HK-2 (cell line): ENCODE data around the gene CERCAM.
"Not testable (repeated sequence)": the region's sequence is repeated elsewhere in the genome, so short reads cannot be mapped to it uniquely, and the experiment has no call there.

Experiments
- DNase-seq: peaks from one replicate; pipeline ENCODE4 v3.0.0-alpha.2; 2018; ENCODE audit not compliant: unreplicated experiment

The CERCAM gene

DNA sequence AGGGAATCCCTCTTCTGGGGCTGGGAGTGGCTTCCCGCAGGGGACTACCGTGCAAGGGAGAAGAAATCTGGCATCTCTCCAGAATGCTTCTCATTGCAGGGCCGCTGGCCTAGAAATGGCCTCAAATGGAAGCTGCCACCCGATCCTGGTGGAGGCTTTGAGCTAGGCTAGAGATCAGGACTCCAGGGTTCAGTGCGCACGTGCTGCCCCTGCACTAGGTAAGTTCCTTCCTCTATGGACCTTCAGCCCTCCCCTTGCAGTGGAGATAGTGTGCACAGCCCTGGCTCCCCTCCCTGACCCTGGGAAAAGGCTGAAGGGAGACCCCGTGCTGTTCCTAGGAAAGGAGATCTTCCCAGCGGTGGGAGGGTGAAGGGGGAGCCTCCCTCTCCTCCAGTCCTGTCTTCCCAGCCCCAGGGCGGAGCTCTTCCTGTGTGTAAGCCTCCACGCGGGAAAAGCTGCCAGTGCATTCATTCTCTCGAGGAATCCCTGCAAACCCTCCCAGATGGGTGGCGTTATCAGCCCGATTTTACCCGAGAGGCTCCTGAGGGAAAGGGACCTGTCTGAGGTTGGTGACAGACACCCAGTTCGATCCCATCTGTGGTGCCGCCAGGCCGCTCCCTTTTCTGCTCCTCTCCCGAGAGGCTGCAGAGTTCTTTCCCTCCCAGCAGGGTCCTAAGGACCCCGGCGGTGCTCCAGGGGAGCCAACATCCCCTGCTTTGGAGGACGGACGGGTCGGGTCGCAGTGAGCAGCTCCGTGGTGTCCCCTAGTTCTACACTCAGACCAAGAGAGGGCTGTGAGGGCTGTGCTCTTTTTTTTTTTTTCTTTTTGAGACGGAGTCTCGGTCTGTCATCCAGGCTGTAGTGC lies 1.4 kb upstream of the CERCAM start:
- peak; percentile 35 for DNase-seq

DNA sequence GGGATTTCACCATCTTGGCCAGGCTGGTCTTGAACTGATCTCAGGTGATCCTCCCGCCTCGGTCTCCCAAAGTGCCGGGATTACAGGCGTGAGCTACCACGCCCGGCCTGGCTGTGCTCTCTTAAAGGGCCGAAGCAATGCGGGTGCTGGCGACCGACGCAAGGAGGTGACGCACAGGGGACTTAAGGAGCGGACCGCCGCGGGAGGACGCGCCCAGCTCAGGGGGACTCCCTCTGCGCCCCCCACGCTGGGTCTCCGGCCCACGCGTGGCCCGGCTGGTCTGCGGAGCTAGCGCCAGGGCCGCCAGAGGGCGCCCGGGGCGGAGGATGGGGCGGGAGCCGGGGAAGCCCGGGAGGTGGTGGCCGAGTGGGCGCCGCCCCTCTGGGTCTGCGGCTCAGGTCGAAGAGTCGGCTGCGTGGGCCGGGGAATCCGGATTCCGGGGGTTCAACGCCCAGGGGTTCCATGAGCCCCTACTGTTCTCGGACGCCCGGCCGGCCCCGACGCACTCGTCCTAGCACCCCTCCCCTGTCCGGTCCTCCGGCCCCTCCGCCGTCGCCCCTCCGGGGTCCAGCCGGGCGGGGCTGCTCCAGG lies 502 bp upstream of the CERCAM start:
- peak; percentile 76 for DNase-seq

DNA sequence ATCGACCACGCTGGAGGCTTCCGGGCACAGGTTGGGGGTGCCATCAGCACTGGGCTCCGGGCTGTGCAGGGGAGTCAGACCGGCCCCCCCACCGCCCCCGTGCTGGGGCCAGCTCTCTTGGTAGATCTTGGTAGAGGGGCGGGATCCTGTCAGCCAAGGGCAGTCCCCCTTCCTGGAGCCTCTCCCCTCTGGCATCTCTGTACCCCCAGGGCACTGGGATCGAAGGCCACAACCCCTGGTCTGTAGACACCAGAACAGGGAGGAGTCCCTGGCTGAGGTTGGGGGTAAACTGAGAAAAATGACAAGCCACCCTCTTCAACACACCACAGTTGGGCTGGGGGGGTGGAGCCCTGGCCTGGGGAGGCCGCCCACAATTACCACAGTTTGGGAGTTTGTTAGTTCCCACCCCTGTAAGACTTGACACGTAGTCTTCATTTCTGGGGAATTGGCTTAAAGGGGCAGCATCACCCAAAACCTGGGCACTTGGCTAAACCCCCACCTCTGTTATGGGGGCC lies 882 bp downstream of the CERCAM start:
- no peak for DNase-seq

DNA sequence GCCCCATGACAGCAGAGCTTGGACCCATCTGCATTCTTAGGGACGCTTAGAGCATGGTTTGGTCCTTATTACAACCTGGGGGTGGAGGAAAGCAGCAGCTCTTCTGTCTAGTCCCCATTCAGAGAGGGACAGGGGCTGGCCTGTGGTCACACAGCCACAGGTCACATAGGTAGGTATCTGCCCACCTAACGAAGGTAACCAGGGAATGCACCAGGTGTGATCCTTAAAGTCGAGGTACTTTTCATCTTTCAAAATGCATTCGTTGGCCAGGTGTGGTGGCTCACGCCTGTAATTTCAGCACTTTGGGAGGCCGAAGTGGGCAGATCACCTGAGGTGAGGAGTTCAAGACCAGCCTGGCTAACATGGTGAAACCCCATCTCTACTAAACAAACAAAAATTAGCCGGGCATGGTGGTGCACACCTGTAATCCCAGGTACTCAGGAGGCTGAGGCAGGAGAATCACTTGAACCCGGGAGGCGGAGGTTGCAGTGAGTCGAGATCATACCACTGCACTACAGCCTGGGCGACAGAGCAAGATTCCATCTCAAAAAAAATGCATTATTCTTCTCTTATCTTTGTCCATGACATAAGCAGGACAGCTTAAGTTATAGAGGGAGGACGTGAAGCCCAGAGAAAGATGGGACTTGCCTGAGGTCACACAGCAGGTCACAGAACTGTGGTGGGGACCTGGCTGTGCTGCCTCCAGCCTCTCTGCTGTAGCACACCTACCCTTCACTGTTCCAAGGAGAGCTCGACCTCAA lies 1.5 kb downstream of the CERCAM start:
- DNase-seq: not testable (repeated sequence)

DNA sequence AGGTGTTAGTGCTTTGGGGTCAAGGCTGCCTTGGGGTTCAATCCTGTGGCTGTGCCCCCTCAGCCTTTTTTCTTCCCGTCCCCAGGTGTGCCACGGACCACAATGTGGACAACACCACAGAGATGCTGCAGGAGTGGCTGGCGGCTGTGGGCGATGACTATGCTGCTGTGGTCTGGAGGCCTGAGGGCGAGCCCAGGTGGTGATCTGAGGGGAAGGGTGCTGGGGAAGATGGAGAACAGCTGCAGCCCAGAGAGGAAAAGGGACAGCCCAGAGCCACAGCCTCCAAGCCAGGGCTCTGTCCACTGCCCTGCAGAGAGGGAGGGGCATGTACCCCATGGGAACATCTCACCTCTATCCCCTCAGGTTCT lies 2.1 kb downstream of the CERCAM start:
- DNase-seq: no peak

DNA sequence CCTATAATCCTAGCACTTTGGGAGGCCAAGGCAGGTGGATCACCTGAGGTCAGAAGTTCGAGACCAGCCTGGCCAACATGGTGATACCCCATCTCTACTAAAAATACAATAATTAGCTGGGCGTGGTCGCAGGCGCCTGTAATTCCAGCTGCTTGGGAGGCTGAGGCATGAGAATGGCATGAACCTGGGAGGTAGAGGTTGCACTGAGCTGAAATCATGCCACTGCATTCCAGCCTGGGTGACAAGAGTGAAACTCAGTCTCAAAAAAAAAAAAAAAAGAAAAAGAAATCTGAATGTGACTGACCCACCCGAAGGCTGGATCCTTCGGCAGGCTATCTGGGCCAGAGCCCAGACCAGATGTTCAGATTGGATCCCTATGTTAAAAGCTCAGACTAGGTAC lies 2.7 kb downstream of the CERCAM start:
- DNase-seq: not testable (repeated sequence)

DNA sequence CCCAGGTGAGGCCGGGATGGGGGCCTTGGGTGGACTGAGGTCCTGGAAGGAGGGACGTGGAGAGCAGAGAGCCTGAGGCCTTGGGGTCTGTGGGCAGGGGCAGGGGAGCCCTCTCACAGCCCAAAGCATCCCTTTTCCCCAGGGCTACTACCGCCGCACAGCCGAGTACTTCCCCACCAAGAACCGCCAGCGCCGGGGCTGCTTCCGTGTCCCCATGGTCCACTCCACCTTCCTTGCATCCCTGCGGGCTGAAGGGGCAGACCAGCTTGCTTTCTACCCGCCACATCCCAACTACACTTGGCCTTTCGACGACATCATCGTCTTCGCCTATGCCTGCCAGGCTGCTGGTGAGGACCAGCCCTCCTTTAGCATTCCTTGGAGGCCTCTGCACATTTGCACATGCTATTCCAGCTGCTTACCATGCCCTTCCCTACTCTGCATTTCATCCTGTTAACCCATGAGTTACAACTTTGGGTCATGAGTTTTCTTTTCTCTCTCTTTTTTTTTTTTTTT lies 3.7 kb downstream of the CERCAM start:
- no peak for DNase-seq

DNA sequence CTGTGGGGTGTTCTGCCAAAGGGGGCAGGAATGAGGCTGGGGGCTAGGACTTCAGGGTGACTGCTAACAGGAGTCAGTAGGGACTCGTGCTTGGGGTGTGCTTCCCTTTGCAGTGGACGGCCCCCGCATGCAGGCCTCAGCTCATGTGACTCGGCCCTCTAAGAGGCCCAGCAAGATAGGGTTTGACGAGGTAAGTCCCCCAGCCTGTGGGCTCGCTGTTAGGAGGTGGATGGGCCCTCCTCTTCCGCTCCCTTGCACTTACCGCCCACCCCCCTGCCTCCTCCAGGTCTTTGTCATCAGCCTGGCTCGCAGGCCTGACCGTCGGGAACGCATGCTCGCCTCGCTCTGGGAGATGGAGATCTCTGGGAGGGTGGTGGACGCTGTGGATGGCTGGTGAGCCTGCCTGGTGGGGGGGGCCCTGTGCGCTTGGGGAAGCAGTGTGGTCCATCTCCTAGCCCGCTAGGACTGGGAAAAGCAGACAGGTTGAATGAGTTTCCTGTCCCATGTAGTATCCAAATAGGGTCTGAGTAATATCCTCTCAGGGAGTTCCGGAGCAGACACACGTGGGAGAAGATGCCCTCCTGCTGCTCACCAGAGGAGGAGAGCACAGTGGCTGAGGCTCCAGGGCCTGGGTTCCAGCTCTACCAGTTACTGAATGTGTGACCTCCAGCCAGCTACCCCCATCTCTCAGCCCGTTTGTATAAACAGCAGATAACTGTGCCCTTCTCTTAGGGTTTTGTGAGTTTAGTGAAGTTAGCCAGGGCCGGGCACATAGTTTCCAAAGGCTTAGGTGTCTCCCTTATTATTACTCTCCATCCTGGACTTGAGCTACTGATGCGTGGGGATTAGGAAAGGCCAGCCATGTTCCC lies 8.2 kb downstream of the CERCAM start:
- no peak for DNase-seq

DNA sequence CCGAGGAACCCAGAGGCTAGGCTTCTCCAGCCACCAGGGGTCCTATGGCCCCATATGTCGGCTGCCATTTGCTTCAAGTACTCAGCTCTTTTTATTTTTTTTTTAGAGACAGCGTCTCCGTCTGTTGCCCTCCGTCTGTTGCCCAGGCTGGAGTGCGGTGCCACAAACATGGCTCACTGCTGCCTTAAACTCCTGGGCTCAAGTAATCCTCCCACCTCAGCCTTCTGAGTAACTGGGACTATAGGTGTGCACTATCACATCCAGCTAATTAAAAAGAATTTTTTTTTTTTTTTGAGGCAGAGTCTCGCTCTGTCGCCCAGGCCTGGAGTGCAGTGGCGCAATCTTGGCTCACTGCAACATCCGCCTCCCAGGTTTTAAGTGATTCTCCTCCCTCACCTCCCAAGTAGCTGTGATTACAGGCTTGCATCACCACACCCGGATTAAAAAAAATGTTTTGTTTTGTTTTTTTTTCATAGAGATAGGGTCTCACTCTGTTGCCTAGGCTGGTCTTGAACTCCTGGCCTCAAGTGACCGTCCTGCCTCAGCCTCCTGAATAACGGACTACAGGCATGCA lies 8.9 kb downstream of the CERCAM start:
- no peak for DNase-seq

DNA sequence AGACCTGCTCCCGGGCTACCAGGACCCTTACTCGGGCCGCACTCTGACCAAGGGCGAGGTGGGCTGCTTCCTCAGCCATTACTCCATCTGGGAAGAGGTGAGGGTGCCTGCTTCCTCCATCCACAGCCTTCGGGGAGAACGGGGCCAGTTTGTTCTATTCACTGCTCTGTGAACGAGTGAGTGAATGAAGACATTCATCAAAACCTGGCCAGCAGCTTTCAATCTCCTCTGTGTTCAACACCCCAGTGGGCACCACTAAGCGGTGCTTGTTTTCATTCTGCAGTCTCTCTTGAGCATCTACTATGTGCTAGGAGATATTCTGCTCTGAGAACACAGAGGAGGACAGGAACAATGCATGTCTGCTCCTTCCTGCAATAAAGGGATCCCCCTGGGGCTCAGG lies 10.6 kb downstream of the CERCAM start:
- no peak for DNase-seq

DNA sequence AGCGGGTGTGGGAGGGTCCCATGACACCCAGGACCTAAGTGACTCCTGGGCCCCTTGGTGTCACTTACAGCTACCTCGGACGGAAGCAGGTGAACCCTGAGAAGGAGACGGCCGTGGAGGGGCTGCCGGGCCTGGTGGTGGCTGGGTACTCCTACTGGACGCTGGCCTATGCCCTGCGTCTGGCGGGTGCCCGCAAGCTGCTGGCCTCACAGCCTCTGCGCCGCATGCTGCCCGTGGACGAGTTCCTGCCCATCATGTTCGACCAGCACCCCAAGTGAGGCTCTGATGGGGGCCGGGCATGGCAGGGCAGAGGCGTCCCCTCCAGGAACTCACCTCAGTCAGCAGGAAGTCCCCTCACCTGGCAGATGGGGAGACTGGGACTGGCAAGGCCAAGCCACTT lies 13.7 kb downstream of the CERCAM start:
- no peak for DNase-seq

DNA sequence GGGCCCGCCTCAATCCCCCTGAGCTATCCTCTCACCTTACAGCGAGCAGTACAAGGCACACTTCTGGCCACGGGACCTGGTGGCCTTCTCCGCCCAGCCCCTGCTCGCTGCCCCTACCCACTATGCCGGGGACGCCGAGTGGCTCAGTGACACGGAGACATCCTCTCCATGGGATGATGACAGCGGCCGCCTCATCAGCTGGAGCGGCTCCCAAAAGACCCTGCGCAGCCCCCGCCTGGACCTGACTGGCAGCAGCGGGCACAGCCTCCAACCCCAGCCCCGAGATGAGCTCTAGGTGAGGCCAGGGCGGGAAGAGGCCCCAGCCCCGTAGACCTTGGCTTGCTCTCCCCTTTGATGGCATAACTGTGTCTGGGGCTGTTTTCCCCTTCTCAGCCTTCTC lies 15.0 kb downstream of the CERCAM start:
- DNase-seq: no peak

DNA sequence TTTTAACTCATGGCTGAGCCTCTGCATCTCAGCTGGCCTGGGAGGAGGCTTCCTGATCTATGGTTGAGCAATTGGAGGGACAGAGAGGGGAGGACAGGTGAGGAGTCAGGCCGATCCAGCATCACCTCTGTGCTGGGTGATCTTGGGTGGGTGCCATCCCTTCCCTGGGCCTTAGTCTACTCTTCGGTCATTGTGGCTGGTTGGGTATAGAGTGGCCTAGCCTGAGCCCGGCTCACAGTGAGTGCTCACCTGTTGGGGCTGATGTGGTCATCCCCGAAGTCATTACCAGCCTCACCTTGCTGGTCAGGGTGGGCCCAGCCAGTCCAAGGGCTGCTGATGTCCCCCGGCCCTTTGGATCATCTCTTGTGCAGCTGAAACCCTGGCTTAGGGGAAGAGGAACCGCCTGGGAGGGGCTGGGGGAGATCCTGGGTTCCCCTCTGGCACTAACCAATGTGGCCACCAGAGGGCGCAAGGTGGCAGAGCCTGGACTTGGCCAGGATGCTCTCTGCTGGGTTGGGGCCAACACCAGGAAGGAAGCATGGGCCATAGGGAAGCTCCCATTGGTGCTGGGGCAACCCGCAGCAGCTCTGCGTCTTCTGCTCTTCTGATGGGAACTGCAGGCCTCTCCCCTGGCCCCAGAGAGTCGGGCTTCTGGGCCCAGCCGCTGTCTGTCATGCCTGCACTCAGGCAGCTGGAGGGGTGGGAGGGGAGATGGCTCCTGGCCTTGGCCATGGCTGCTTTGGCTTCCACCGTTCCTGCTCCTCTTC lies 17.9 kb downstream of the CERCAM start:
- peak; percentile 88 for DNase-seq

DNA sequence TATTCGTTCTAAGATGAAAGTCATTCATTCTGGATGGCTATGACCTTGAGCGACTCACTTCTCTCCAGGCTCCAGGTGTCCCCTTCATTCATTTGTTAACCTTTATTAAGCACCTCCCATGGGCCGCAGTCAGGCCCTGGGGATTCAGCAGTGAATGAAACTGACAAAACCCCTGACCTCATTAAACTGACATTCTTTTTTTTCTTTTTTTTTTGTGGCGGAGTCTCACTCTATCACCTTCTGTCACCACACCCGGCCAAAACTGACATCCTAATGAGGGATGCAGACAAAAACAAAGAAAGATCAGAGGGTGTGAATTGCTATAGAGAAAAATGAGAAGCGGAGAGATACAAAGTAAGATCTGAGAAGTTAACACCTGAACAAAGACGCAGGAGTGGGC lies 18.6 kb downstream of the CERCAM start:
- DNase-seq: no peak

DNA sequence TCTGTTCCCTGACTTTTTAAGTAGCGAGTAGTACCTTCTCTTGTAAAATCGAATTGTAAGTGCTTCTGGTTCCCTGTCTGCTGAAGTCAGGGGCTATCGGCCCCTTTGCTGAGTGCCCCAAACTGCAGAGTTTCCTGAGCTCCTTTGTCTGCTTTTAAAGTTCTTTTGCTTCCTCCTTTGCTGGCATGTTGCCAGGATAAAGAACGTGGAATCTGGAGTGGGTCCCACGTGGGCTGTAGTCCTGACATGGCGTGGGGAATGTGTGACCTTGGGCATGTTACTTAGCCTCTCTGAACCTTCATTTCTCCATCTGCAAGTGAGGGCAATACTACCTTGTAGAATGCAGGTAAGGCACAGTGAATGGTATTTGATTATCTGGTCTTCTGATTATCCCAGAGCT lies 21.5 kb downstream of the CERCAM start:
- no peak for DNase-seq

DNA sequence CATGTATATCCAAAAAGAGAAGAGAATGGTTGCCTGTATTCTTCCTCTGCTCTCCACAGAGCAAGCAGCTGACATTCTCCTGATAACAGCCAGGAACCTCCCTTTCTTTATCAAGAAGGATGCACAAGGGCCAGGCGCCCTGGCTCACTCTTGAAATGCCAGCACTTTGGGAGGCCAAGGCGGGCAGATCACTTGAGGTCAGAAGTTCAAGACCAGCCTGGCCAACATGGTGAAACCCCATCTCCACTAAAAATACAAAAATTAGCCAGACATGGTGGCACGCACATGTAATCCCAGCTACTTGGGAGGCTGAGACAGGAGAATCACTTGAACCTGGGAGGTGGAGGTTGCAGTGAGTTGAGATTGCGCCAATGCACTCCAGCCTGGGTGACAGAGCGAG lies 25.8 kb downstream of the CERCAM start:
- not testable (repeated sequence) for DNase-seq

DNA sequence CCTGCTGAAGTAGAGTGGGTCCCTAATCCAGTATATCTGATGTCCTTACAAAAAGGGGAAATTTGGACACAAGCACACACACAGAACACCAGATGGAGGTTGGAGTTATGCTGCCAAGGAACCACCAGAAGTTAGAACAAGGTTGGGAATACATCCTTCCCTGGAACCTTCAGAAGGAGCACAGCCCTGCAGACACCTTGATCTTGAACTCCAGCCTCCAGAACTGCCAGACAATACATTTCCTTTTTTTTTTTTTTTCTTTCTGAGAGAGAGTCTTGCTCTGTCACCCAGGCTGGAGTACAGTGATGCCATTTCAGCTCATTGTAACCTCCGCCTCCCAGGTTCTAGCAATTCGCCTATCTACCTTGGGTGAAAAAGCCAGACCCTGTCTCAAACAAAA lies 28.1 kb downstream of the CERCAM start:
- no peak for DNase-seq

DNA sequence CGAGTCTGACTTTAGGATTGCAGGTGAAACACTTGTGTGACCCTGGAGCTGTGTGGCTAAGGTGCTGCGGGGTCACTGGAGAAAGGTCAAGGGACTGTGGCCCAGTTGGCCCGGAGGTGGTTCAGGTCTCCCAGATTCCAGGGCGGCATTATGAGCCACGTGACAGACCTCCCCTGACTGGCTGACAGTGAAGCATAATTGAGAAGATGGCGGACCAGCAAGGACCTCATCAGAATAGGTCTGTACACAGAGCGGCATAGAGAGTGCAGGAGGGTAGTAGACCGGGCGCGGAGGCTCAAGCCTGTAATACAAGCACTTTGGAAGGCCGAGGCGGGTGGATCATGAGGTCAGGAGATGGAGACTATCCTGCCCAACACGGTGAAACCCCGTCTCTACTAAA lies 34.3 kb downstream of the CERCAM start:
- DNase-seq: peak; percentile 26

DNA sequence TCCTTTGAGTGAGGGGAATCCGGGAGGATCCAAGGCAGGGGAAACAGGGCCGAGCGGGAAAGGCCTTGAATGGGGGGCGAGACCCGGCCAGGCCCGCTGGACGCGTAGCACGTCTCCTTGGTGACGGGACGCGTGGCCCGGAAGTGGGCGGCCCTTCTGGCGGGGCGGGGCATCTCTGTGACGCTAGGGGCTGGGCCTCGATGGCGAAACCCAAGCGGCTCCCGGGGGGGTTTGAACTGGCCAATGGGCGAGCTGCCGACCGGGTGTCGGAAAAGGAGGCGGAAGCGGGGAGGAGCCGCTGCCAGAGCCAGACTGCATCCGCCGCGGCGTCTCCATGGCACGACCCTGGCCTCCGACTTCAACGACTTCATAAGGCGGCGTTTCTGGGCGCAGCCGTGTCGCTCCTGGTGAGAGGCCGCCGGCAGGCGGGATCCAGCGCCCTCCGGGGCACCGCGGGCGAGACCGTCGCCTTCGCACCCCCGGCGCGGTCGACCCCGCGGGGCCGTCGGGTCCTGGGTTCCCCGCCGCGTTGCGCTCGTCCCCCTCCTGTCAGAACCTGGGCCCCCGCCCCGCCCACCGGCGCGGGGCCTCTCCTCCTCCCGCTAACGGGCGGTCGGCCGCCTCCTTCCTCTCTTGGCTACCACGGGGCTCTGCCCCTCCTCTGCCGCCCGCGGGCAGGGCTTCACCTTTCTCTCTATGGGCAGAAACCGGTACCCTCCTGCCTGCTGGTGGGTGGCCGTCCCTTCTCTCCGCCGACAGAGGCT lies 35.4 kb downstream of the CERCAM start, which contains the start of gene ODF2:
ODF2 (plus strand) TSS at position 158 of the 764 bp plus-strand sequence; CDS start at position 244, 86 bp downstream.
- peak; percentile 98 for DNase-seq
